ENCODE results near the gene NCK2. TPM values are rescaled to one million over a fixed set of nuclear protein-coding genes. Genes with fewer than 3 reads are reported as not detected.

NCK2 gene
- total and polyA plus RNA-seq, 9 of the 15 experiments (the other 6 are each of a cell fraction or from before 2014, with no cell fraction given): 0.90 to 27.9 (median 15.9) TPM

DNA sequence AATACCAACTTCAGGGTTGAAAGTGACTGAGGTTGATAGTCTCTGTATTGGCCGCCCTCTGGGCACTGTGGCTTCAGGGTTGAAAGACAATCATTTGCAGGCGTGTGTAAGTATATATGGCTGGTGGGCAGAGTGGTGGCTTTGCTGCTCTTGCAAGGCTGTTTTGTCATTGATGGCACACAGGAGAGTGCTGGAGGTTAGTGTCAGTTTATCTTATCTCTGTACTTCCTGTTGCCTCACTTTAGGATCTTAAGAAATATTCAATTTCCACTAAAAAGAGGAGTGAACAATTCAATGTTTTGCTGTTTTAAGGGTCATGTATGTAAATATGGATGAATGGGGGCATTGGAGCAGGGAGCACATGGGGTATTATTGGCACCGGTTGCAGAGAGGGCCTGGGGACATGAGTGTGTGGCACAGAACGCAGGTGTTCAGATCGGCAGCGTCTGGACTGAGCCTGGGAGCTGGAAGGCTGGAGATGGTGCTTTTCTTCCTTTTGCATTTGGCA, 51.5 kb downstream of the NCK2 start (continued):
- TF ChIP-seq NCOA1 (IDR thresholded peaks at IDR 0.05; ENCODE audit: low read depth): no peak
- TF ChIP-seq, protein P1, sequence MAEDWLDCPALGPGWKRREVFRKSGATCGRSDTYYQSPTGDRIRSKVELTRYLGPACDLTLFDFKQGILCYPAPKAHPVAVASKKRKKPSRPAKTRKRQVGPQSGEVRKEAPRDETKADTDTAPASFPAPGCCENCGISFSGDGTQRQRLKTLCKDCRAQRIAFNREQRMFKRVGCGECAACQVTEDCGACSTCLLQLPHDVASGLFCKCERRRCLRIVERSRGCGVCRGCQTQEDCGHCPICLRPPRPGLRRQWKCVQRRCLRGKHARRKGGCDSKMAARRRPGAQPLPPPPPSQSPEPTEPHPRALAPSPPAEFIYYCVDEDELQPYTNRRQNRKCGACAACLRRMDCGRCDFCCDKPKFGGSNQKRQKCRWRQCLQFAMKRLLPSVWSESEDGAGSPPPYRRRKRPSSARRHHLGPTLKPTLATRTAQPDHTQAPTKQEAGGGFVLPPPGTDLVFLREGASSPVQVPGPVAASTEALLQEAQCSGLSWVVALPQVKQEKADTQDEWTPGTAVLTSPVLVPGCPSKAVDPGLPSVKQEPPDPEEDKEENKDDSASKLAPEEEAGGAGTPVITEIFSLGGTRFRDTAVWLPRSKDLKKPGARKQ (CRISPR knock-in tag; IDR thresholded peaks at IDR 0.05): no peak
- no peak for TF ChIP-seq TAF15 (IDR thresholded peaks at IDR 0.05; ENCODE audit: low read depth, low read length)
- TF ChIP-seq CEBPG (CRISPR knock-in tag; IDR thresholded peaks at IDR 0.05): no peak
- peak; percentile 64 to 71 for TF ChIP-seq CEBPG (tag; conservative IDR thresholded peaks at IDR 0.05 in 1 of 2, IDR thresholded peaks at IDR 0.05 in 1 of 2)
- no peak for TF ChIP-seq CREBBP (IDR thresholded peaks at IDR 0.05; ENCODE audit: low read depth, low read length)
- TF ChIP-seq MXI1 (IDR thresholded peaks at IDR 0.05; ENCODE audit: low read depth, low read length): no peak
- no peak; the same call in 1 of the 2 replicates for TF ChIP-seq ZNF766 (CRISPR knock-in tag; conservative IDR thresholded peaks at IDR 0.05)
- TF ChIP-seq, protein P2, sequence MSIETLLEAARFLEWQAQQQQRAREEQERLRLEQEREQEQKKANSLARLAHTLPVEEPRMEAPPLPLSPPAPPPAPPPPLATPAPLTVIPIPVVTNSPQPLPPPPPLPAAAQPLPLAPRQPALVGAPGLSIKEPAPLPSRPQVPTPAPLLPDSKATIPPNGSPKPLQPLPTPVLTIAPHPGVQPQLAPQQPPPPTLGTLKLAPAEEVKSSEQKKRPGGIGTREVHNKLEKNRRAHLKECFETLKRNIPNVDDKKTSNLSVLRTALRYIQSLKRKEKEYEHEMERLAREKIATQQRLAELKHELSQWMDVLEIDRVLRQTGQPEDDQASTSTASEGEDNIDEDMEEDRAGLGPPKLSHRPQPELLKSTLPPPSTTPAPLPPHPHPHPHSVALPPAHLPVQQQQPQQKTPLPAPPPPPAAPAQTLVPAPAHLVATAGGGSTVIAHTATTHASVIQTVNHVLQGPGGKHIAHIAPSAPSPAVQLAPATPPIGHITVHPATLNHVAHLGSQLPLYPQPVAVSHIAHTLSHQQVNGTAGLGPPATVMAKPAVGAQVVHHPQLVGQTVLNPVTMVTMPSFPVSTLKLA (conservative IDR thresholded peaks at IDR 0.05): 0 out of 4 replicates have a peak, but pooled peaks of 1 of the 2 experiments have one; percentile 15
- no peak for TF ChIP-seq ATF1 (CRISPR knock-in tag; IDR thresholded peaks at IDR 0.05)
- 0 out of 2 replicates have a peak, but pooled peaks have one; percentile 29 for TF ChIP-seq ATF1 (tag; IDR thresholded peaks at IDR 0.05)
- TF ChIP-seq, protein P3, sequence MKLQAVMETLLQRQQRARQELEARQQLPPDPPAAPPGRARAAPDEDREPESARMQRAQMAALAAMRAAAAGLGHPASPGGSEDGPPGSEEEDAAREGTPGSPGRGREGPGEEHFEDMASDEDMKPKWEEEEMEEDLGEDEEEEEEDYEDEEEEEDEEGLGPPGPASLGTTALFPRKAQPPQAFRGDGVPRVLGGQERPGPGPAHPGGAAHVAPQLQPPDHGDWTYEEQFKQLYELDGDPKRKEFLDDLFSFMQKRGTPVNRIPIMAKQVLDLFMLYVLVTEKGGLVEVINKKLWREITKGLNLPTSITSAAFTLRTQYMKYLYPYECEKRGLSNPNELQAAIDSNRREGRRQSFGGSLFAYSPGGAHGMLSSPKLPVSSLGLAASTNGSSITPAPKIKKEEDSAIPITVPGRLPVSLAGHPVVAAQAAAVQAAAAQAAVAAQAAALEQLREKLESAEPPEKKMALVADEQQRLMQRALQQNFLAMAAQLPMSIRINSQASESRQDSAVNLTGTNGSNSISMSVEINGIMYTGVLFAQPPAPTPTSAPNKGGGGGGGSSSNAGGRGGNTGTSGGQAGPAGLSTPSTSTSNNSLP (IDR thresholded peaks at IDR 0.05; ENCODE audit: borderline replicate concordance, low read depth, low read length): no peak
- TF ChIP-seq ZEB2 (IDR thresholded peaks at IDR 0.05): peak; percentile 54; the same call in 1 of the 2 replicates
- 0 out of 2 replicates have a peak, but pooled peaks have one; percentile 39 for TF ChIP-seq ETV5 (CRISPR knock-in tag; IDR thresholded peaks at IDR 0.05; ENCODE audit: low read depth)
- TF ChIP-seq, protein P4, sequence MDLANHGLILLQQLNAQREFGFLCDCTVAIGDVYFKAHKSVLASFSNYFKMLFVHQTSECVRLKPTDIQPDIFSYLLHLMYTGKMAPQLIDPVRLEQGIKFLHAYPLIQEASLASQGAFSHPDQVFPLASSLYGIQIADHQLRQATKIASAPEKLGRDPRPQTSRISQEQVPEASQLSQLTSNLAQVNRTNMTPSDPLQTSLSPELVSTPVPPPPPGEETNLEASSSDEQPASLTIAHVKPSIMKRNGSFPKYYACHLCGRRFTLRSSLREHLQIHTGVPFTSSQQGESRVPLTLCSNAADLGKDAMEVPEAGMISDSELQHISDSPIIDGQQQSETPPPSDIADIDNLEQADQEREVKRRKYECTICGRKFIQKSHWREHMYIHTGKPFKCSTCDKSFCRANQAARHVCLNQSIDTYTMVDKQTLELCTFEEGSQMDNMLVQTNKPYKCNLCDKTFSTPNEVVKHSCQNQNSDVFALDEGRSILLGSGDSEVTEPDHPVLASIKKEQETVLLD (IDR thresholded peaks at IDR 0.05): no peak
- no peak for TF ChIP-seq RAD21 (CRISPR knock-in tag; conservative IDR thresholded peaks at IDR 0.05 in 1 of 2, IDR thresholded peaks at IDR 0.05 in 1 of 2)
- 0 out of 2 replicates have a peak, but pooled peaks have one; percentile 6 for TF ChIP-seq NCOR1 (IDR thresholded peaks at IDR 0.05)
- no peak for TF ChIP-seq TRIM24 (IDR thresholded peaks at IDR 0.05)
- TF ChIP-seq, protein P5, sequence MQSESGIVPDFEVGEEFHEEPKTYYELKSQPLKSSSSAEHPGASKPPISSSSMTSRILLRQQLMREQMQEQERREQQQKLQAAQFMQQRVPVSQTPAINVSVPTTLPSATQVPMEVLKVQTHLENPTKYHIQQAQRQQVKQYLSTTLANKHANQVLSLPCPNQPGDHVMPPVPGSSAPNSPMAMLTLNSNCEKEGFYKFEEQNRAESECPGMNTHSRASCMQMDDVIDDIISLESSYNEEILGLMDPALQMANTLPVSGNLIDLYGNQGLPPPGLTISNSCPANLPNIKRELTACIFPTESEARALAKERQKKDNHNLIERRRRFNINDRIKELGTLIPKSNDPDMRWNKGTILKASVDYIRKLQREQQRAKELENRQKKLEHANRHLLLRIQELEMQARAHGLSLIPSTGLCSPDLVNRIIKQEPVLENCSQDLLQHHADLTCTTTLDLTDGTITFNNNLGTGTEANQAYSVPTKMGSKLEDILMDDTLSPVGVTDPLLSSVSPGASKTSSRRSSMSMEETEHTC (IDR thresholded peaks at IDR 0.05): no peak

Data from K562 (cell line).